B cell (primary cell): ENCODE results near the gene DYNC1I2. TPM values are rescaled to one million over a fixed set of nuclear protein-coding genes. Genes with fewer than 3 reads are reported as not detected.

Experiments
- ATAC-seq: fragments of 200-7000 bp; cut with Tn5 transposase; one replicate; pipeline ENCODE4 v1.10.0; 2021; ENCODE audit warnings: low read depth, mild to moderate bottlenecking, moderate number of reproducible peaks, moderate library complexity
- CTCF ChIA-PET: fragments of 350-600 bp; sonication (Branson Sonifier 250); formaldehyde crosslinking; loops from one replicate; lab custom pipeline; 2021; ENCODE audit warnings: antibody characterized with exemption, inconsistent platforms; lab: Charles Lee
- POLR2A ChIA-PET: fragments of 350-600 bp; sonication (Branson Sonifier 250); formaldehyde crosslinking; loops from one replicate; lab custom pipeline; 2021; ENCODE audit warnings: antibody characterized with exemption; lab: Charles Lee
- DNase-seq: peaks from one replicate; pipeline ENCODE4 v3.0.0; 2013
- H2AFZ ChIP-seq: 2 replicates; pipeline ENCODE4 v1.6.1; 2012; ENCODE audit warnings: mild to moderate bottlenecking, low read depth, low read length; ENCODE audit not compliant: insufficient read depth, poor library complexity, severe bottlenecking
- H3K27ac ChIP-seq, 2 donors: 1 replicate in 1 of 2; 2 replicates in 1 of 2; pipeline ENCODE4 v1.5.1; 2012 to 2013; ENCODE audit warnings: low read length in 2 of 2, mild to moderate bottlenecking in 2 of 2, moderate library complexity in 1 of 2
- H3K27me3 ChIP-seq, 4 experiments: fragments of 200-600 bp in 1 of 4; sonication (generic) in 1 of 4; replicated peaks in 1 of 4; 1 replicate in 2 of 4; 2 replicates in 2 of 4; pipeline versions ENCODE4 v1.6.1 to v1.7.0; 2013 to 2016; ENCODE audit warnings: low read length in 3 of 4, mild to moderate bottlenecking in 2 of 4, mixed read lengths in 1 of 4, moderate library complexity in 1 of 4; ENCODE audit not compliant: insufficient read depth in 4 of 4, control insufficient read depth in 3 of 4; ENCODE audit errors: control extremely low read depth in 1 of 4
- H3K36me3 ChIP-seq, 2 experiments: replicated peaks in 1 of 2; 1 replicate in 1 of 2; 2 replicates in 1 of 2; pipeline versions ENCODE4 v1.6.1 to v1.7.1; 2013; ENCODE audit warnings: low read length in 1 of 2; ENCODE audit not compliant: insufficient read depth in 2 of 2, control insufficient read depth in 1 of 2; ENCODE audit errors: control extremely low read depth in 1 of 2, extremely low read depth in 1 of 2
- H3K4me1 ChIP-seq, 2 donors: fragments of 200-600 bp in 1 of 2; sonication (generic) in 1 of 2; 1 replicate in 1 of 2; 2 replicates in 1 of 2; pipeline versions ENCODE4 v1.5.1 to v1.6.1; 2013 to 2017; ENCODE audit warnings: low read length in 2 of 2; ENCODE audit not compliant: control insufficient read depth in 2 of 2, insufficient read depth in 2 of 2
- H3K4me2 ChIP-seq: replicated peaks from 2 replicates; pipeline ENCODE3; 2012; ENCODE audit warnings: mild to moderate bottlenecking, low read depth, low read length; ENCODE audit not compliant: poor library complexity, severe bottlenecking
- H3K4me3 ChIP-seq, 5 experiments: fragments of 200-600 bp in 1 of 5; sonication (generic) in 1 of 5; 1 replicate in 3 of 5; 2 replicates in 2 of 5; pipeline versions ENCODE4 v1.5.1 to v1.7.0; 2011 to 2016; ENCODE audit warnings: low read length in 4 of 5, mild to moderate bottlenecking in 4 of 5, low read depth in 2 of 5, control low read depth in 1 of 5, moderate library complexity in 1 of 5; ENCODE audit not compliant: insufficient read depth in 1 of 5; ENCODE audit errors: control extremely low read depth in 1 of 5, extremely low read depth in 1 of 5
- H3K79me2 ChIP-seq: fragments of 200-600 bp; sonication (generic); one replicate; pipeline ENCODE4 v1.6.0; 2016; ENCODE audit warnings: low read length; ENCODE audit not compliant: control insufficient read depth, insufficient read depth
- H3K9ac ChIP-seq: fragments of 200-600 bp; sonication (generic); 2 replicates; pipeline ENCODE4 v1.6.1; 2017; ENCODE audit warnings: mild to moderate bottlenecking, low read length, moderate library complexity
- H3K9me3 ChIP-seq, 3 donors: one replicate each; pipeline versions ENCODE4 v1.6.1 to v1.7.1; 2013; ENCODE audit warnings: low read length in 2 of 3; ENCODE audit not compliant: control insufficient read depth in 2 of 3, insufficient read depth in 1 of 3; ENCODE audit errors: control extremely low read depth in 1 of 3
- H4K20me1 ChIP-seq: 2 replicates; pipeline ENCODE4 v1.6.0; 2012; ENCODE audit warnings: mild to moderate bottlenecking, low read length; ENCODE audit not compliant: insufficient read depth, control insufficient read depth, poor library complexity, severe bottlenecking
- H3K27ac Mint-ChIP-seq: one replicate; pipeline ENCODE4 v1.8.0; 2021; ENCODE audit warnings: mixed read lengths
- H3K27me3 Mint-ChIP-seq: one replicate; pipeline ENCODE4 v1.8.0; 2021; ENCODE audit warnings: mixed read lengths
- H3K4me1 Mint-ChIP-seq: one replicate; pipeline ENCODE4 v1.8.0; 2021; ENCODE audit warnings: mixed read lengths
- H3K4me3 Mint-ChIP-seq: one replicate; pipeline ENCODE4 v1.8.0; 2021; ENCODE audit warnings: mixed read lengths
- H3K9me3 Mint-ChIP-seq: one replicate; pipeline ENCODE4 v1.8.0; 2022; ENCODE audit warnings: mixed read lengths; ENCODE audit not compliant: insufficient read depth
- CTCF ChIP-seq: fragments of 200-600 bp; IDR thresholded peaks from one replicate; pipeline ENCODE4 v1.8.0; 2022; ENCODE audit warnings: antibody characterized with exemption, mild to moderate bottlenecking
- EZH2 ChIP-seq: IDR thresholded peaks from 2 replicates; pipeline ENCODE4 v1.6.1; 2012; ENCODE audit warnings: borderline replicate concordance, low read depth, mild to moderate bottlenecking, moderate library complexity, low read length; ENCODE audit not compliant: insufficient read depth, poor library complexity, severe bottlenecking
- WGBS: methylation state at CpG from one replicate; pipeline ENCODE4 v1.1.5; 2013; ENCODE audit warnings: missing lambda C conversion rate; ENCODE audit not compliant: insufficient coverage; 5-methylcytosine and 5-hydroxymethylcytosine counted together
- intact Hi-C: fragments of 100-400 bp; cut with micrococcal nuclease; formaldehyde crosslinking; loops from one replicate; pipeline ENCODE4 v1.10.0; 2022
- polyA plus RNA-seq: library from polyadenylated mRNA; depleted of rRNA; stranded (reverse); fragments of >200 nt; gene quantifications from 2 replicates; pipeline ENCODE4 v1.2.3, GENCODE V29; 2012
- total RNA-seq, 2 donors: library from RNA; stranded (reverse); fragments of 120-200 nt in 1 of 2; gene quantifications; 1 replicate in 1 of 2; 2 replicates in 1 of 2; pipeline versions ENCODE4 v1.2.3 to v1.2.4, GENCODE V29; 2013 to 2022

The DYNC1I2 gene
- total and polyA plus RNA-seq, 2 donors (not counting 1 experiment from before 2014, with no cell fraction given) = 20.4 to 57.6 TPM

- Histone ChIP-seq H3K36me3 (peaks cover 12 to 61% of the 10 kb centered on the region in 2 experiments), H2AFZ (no peak overlapping the region), H3K4me1 (no peaks in the 10 kb centered on the region), H3K4me3 (no peak overlapping the region), H3K27me3 (no peaks in the 10 kb centered on the region), H3K27ac (no peak overlapping the region), H3K9ac (no peak overlapping the region), H3K4me2 (no peak overlapping the region), H3K79me2 (no peaks in the 10 kb centered on the region), H3K9me3 (no peaks in the 10 kb centered on the region), H4K20me1 (peaks cover 7% of the 10 kb centered on the region)
- Mint-ChIP-seq H3K27me3 (no peaks in the 10 kb centered on the region), H3K27ac (no peak overlapping the region), H3K9me3 (no peaks in the 10 kb centered on the region), H3K4me3 (no peak overlapping the region), H3K4me1 (no peaks in the 10 kb centered on the region)
- 60% methylated on average over 2 of the region's 3 CpGs for WGBS
- ChIA-PET CTCF (no interaction called here), POLR2A (no interaction called here)
- no peak for ATAC-seq
- intact Hi-C loops = no loop called here
- DNase-seq = no peak
- TF ChIP-seq EZH2 (no peak), CTCF (no peak)
Observed at GRCh38 chr2:171729952-171730317, 42.7 kb downstream of the DYNC1I2 start.

- Histone ChIP-seq H3K36me3 (peaks cover 9 to 40% of the 10 kb centered on the region in 2 experiments), H3K9me3 (peaks cover 0 to 2% (median 0%) of the 10 kb centered on the region in 3 donors), H3K79me2 (no peaks in the 10 kb centered on the region), H4K20me1 (peaks cover 7% of the 10 kb centered on the region), H3K4me2 (no peak overlapping the region), H3K27me3 (no peaks in the 10 kb centered on the region), H3K9ac (no peak overlapping the region), H2AFZ (no peak overlapping the region), H3K4me3 (no peak overlapping the region), H3K27ac (no peak overlapping the region), H3K4me1 (peaks cover 5 to 6% of the 10 kb centered on the region in 2 donors)
- no peak overlapping the region for H3K4me3 Mint-ChIP-seq
- no peak overlapping the region for H3K27ac Mint-ChIP-seq
- CTCF ChIA-PET = interaction anchor here (0.6 kb wide), 1 partner anchor 102 kb away, joined by 3 read pairs; no protein-coding TSS in a partner anchor
- H3K4me1 Mint-ChIP-seq = peaks cover 5% of the 10 kb centered on the region
- DNase-seq (no peak), ATAC-seq (no peak)
- H3K27me3 Mint-ChIP-seq = no peaks in the 10 kb centered on the region
- TF ChIP-seq CTCF (no peak), EZH2 (no peak)
- POLR2A ChIA-PET = no interaction called here
- WGBS = 100% methylated on average over 1 of the region's 4 CpGs
- intact Hi-C loops = no loop called here
- peaks cover 3% of the 10 kb centered on the region for H3K9me3 Mint-ChIP-seq
Observed at GRCh38 chr2:171735991-171736710, 48.9 kb downstream of the DYNC1I2 start.
